Measurements from ENCODE around the gene HK3.

Gene HK3

DNA sequence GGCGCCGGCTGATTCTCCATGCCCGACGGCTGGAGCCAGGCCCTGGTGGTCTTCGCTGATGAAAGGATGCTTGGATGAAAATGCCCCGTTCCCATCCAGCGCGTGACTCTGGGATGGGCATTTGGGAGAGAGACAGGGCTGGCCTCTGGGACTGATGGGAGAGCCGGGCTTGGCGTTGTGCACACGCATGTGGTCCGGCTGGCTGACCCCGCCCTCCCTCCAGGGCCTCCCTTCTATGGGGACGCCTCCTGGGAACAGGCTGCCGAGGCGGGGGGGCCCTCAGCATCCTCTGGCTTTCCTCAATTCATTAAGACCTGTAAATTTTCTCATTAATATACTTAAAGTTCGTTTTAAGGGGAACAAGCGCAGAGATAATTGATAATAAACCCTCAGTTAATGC is 52.0 kb downstream of the HK3 start:
- DNase-seq: no peak

DNA sequence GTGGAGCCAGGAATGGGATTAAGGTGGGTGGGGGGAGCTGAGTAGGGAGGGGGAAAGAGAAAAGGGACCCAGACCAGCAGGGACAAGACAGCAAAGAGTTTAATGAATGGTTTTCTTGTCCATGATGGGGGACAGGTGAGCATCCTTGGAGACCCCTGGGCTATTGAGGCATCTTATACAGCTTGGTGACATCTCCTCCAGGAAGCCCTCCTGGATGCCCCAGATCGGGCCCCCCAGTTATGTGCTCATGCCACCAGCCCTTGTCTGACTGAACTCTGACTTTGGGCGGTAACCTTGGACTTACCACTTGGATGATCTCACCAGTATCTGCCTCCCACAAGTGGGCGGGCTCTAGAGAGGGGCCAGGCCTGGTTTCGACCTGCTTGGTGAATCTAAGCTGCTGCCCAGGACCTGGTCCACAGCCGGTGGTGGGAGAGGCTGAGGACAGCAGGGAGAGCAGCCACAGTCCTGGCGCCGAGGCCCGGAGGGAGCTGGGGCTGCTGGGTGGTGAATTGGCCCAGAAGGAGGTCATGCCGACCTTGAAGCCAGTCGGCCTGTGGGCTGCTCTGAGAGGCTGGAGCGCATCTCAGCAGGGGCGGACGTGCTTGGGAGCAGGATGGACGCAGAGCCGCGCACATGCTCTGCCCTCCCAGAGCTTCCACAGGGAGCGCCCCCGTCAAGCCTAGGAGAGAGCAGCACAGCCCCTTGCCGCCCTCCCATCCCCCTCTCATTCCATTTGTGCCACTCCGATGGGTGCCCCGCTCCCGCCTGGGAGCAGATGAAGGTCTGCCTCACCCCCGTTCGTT is 52.6 kb downstream of the HK3 start:
- peak in 1 of 2 donors; percentile 3 for DNase-seq

DNA sequence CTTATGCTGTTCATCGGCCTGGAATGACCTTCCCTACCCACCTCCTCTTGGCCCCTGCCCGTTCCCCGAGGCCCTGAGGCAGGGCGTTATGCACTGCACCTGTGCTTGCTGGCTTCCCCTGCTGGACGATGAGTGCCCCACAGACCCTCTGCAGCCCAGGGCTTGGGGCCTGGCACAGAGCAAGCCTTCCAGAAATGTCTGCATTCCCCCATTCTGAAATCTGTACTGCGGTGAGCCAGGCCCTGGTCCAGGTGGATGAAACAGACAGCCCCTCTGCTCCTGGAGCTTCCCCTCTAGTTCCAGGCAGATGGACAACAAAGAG is 53.8 kb downstream of the HK3 start:
- no peak for DNase-seq

DNA sequence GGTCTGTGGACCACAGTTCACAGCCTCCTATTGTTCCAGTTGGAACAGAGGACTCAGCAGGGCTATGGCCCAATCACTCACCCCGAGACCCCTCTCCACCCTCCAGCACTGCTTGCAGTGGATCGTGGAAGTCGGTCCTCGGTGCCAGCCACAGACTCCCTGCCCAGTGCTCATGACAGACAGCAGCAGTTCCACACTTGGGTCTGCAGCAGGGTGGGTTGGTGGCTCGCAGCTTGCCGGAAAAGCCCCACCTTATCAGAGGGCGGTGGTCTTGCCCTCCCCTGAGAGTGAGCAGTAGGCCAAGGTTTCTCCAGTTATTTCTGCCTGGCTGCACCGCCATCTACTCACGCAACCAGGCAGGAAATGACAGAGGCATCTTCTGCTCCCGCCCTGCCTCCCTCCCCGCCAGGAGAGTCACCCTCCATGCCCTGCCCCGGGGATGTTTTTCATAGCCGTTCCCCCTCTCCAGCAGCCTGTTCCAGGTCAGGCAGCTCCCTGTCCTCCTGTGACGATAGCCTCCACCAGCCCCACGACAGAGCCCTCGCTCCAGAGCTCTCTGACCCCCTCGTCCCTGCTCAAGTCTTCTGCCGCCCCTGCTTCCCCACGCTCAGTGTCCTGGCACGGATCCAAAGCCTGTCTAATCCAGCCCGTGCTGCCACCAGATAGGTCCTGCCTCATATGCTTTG is 54.3 kb downstream of the HK3 start:
- no peak for DNase-seq

DNA sequence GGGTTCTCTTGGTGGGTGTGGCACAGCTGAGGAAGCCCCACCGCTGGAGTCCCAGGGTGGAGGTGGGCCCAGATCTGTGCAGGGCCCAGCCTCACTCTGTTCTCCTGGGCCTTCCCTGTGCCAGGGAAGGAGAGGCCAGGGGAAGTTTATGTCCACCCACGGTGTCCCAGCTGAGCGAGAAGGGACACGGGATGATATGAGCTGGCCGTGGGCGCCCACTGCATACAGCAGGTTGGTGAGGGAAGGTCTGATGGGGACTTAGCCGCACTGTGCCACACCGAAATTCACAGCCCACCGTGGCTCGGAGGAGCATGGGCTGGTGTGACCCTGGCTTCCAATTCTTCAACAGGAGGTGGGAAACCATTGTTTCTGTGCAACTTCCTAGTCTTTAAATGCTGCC is 54.9 kb downstream of the HK3 start:
- DNase-seq: no peak

DNA sequence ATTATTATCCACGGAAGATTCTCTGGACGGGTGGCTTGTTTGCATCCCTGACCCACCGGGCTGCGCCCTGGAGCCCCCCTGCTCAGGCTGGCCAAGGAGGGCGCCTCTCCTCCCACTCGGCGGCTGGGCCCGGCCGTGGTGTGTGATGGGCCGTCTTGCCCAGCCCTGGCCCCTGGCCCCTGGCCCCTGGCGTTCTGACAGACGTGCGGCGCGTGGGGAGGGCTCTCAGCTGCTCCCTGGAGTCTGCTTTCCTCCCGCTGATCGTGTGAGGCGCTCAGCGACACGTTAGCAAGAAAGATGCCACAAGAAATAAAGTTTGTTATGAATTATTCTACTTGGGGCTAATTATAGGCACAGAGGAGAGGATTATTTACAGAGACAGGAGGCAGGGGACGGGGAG is 55.5 kb downstream of the HK3 start:
- no peak for DNase-seq

DNA sequence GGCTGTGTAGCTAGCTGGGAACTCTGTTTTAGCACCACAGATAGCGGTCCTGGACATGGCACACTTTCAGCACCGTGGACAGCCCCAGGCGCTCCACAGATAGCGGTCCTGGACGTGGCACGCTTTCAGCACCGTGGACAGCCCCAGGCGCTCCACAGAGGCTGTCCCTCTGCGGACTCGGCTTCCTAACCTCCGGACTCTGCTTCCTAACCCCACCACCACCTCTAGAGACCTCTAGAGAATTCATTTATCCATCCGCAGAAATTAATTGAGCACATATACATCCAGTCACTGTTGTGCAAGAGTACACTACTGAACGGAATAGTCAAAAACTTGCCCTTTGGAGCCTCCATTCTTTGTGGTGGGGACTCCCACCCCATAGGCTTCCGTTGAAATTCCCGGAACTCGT is 61.4 kb downstream of the HK3 start:
- DNase-seq: peak; percentile 70 to 77

DNA sequence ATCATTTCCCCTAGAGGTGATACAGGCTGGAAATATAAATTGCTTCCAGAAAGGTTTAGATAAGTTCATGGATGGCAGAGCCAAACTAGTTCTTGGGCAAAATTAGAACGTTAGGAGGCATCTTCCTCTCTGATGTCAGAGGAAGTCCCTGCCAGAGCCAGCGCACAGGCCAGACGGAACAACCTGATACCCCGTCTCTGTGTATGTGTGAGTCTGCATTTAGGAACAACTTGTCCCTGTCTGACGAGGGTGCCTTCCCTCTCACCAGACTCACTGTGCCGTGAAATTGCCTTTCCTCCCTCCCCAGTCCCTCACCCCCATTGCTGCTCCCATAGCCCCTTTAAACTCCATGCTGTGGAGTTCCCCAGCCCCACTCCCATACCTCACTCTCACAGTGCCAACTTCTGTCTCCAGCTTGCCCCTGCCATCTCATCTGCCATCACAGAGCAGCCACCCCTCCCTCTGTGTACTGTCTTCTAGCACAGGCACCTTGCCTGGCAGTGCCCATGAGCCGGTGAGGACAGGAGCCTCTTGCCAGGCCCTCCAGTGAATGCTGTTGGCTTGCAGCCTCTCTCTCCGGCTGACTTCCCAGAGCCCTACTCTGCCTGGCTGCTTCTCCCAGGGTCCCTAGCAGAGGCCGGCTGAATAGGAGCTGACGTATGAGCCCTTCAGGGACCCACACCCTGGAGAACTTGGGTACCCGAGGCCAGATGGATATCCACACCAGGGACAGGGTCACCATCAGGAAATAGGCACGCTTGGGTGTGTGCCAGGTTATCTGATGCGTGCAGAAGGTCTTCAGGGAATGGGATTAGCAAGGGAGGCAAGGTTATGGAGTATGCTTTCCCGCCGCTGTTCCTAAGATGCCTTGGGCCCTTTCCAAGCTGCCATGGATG is 62.1 kb downstream of the HK3 start:
- no peak for DNase-seq

DNA sequence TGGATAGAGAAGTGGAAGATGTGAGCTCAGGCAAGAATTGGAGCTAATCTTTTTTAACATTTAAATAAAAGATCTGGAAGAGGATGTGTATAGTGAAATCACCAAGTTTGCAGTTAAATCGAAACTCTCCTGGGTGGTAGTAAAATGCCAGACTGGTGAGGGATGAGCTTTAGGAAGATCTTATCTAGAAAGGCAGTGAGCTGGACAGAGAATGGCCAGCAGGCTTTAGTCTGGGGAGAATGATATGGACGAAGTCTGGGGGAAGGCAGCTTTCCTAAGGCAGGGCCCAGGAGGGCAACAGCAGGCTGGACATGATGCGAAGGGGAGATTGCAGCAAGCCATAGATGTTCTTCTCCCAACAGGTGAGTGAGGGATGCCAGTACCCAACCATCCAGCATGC is 63.2 kb downstream of the HK3 start:
- no peak for DNase-seq

DNA sequence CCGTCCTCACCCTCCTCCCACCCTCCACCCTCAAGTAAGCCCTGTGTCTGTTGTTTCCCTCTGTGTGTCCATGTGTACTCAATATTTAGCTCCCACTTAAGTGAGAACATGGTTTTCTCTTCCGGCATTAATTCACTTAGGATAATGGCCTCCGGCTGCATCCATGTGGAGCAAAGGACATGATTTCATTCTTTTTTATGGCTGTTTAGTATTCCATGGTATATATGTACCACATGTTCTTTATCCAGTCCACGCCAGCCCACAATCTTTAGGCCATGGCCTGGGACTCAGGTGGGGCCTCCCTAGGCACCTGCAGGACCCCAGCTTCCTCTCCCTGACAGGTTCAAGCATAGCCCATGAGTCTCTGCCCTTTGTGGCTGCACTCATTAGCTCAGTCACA is 65.9 kb downstream of the HK3 start:
- no peak for DNase-seq

DNA sequence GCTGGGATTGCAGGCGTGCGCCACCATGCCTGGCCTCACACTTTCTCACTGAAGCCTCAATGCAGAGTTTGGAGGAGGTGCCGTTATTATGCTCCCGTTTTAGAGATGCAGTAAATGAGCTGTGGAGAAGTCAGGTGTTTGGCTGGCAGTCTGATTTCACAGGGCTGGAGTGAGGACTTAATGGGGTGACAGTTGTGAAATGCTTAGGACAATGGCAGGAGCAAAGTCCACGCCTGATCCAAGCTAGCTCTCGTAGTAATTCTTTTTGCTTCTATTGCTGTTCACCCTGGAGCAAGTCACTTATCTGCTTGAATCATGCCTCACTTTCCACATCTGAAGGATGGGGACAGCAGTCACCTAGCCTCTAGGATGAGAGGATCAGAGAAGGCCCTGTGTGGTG is 67.0 kb downstream of the HK3 start:
- DNase-seq: no peak

DNA sequence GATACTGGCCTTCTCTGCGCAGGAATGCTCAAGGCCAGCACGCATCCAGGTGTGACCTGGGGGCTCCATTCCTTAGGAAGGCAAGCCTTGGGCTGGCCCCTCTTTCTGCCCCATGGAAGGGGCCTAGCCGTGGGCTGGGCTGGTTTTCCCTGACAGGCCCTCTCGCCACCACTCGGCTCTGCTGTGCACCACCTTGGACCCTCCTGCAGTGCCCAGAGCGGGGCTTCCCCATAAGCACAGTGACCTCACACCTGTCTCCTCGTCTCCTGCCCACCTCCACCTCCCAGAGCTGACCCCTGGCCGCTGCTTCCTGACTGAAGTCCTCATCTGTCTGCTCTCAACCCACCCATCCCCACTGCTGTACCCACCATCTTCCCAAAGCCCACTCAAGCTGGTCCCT is 67.7 kb downstream of the HK3 start:
- DNase-seq: no peak

DNA sequence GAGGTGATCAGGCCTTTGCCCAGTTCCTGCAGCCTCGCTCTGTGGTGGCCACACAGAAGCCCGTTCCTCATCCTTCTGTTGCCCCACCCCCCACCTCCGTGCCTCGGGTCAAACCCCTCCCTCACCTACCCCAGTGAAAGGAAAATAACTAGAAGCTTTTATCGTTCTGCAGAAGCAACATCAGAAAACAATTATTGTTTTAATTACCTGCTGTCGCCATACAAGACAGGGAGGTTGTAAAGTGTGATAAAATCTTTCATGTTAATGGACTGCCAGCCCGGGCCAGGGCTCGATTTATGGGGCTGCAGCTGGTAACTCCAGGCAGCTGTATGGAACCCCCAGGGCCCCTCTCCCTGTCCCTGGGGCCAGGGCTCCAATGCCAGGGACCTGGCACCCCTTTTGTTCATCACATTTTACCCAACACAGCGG is 68.1 kb downstream of the HK3 start:
- no peak for DNase-seq

Measured in stimulated activated CD4-positive, alpha-beta T cell treated with anti-CD3 and anti-CD28 coated beads, Interleukin-2, amount 100 ng/mL, for 48 hours (primary cell).